CD14-positive monocyte (primary cell): ENCODE results near the gene GPSM3. TPM values are rescaled to one million over a fixed set of nuclear protein-coding genes. Genes with fewer than 3 reads are reported as not detected.

ENCODE experiments used
- DNase-seq, 3 donors: peaks; one replicate each; pipeline ENCODE4 v3.0.0-alpha.2; 2011 to 2022
- H2AFZ ChIP-seq: 2 replicates; pipeline ENCODE4 v1.6.0; 2012; ENCODE audit warnings: mild to moderate bottlenecking, low read depth, low read length, inconsistent platforms; ENCODE audit not compliant: insufficient read depth, poor library complexity, severe bottlenecking
- H3K27ac ChIP-seq, 2 donors: 1 replicate in 1 of 2; 2 replicates in 1 of 2; pipeline ENCODE4 v1.5.1; 2012 to 2013; ENCODE audit warnings: low read length in 2 of 2, control low read depth in 1 of 2, inconsistent platforms in 1 of 2, low read depth in 1 of 2, mild to moderate bottlenecking in 1 of 2
- H3K27me3 ChIP-seq, 2 donors: one replicate each; pipeline versions ENCODE4 v1.6.0 to v1.6.1; 2011 to 2013; ENCODE audit warnings: low read length in 2 of 2; ENCODE audit not compliant: control insufficient read depth in 2 of 2, insufficient read depth in 2 of 2
- H3K36me3 ChIP-seq, 2 donors: replicated peaks in 1 of 2; 1 replicate in 1 of 2; 2 replicates in 1 of 2; pipeline versions ENCODE4 v1.5.1 to v1.6.1; 2012 to 2013; ENCODE audit warnings: low read length in 2 of 2, control low read depth in 1 of 2, inconsistent platforms in 1 of 2, mild to moderate bottlenecking in 1 of 2; ENCODE audit not compliant: insufficient read depth in 2 of 2, control insufficient read depth in 1 of 2
- H3K4me1 ChIP-seq, 2 donors: 1 replicate in 1 of 2; 2 replicates in 1 of 2; pipeline versions ENCODE4 v1.5.1 to v1.6.1; 2012 to 2013; ENCODE audit warnings: low read length in 2 of 2, control low read depth in 1 of 2, inconsistent platforms in 1 of 2, mild to moderate bottlenecking in 1 of 2, moderate library complexity in 1 of 2; ENCODE audit not compliant: insufficient read depth in 2 of 2, control insufficient read depth in 1 of 2
- H3K4me2 ChIP-seq: replicated peaks from 2 replicates; pipeline ENCODE3; 2012; ENCODE audit warnings: low read length, moderate library complexity, mild to moderate bottlenecking; ENCODE audit not compliant: poor library complexity, severe bottlenecking; ENCODE audit errors: extremely low read depth
- H3K4me3 ChIP-seq, 3 experiments: fragments of 200-600 bp in 1 of 3; sonication (generic) in 1 of 3; replicated peaks in 1 of 3; 1 replicate in 2 of 3; 2 replicates in 1 of 3; pipeline ENCODE4 v1.5.1; 2011 to 2013; ENCODE audit warnings: low read length in 3 of 3, mild to moderate bottlenecking in 3 of 3, control low read depth in 2 of 3, low read depth in 2 of 3, inconsistent platforms in 1 of 3, moderate library complexity in 1 of 3
- H3K79me2 ChIP-seq: 2 replicates; pipeline ENCODE4 v1.6.0; 2012; ENCODE audit warnings: mild to moderate bottlenecking, control low read depth, inconsistent platforms, low read length, moderate library complexity; ENCODE audit not compliant: insufficient read depth
- H3K9ac ChIP-seq: 2 replicates; pipeline ENCODE4 v1.6.0; 2017; ENCODE audit warnings: low read length, mild to moderate bottlenecking; ENCODE audit not compliant: insufficient read depth, poor library complexity, severe bottlenecking
- H3K9me3 ChIP-seq, 2 donors: replicated peaks in 1 of 2; 1 replicate in 1 of 2; 2 replicates in 1 of 2; pipeline versions ENCODE4 v1.5.1 to v1.6.1; 2012 to 2013; ENCODE audit warnings: low read length in 2 of 2, control low read depth in 1 of 2; ENCODE audit not compliant: control insufficient read depth in 1 of 2, insufficient read depth in 1 of 2
- H4K20me1 ChIP-seq: 2 replicates; pipeline ENCODE4 v1.6.0; 2012; ENCODE audit warnings: mild to moderate bottlenecking, low read length, control low read depth, moderate library complexity; ENCODE audit not compliant: insufficient read depth
- H3K27ac Mint-ChIP-seq, 7 donors: one replicate each; pipeline ENCODE4 v1.8.0; 2020; ENCODE audit warnings: mild to moderate bottlenecking in 7 of 7, mixed read lengths in 7 of 7, moderate library complexity in 6 of 7, inconsistent platforms in 2 of 7
- H3K27me3 Mint-ChIP-seq, 3 donors: one replicate each; pipeline ENCODE4 v1.8.0; 2021 to 2022; ENCODE audit warnings: low read depth in 3 of 3, mild to moderate bottlenecking in 3 of 3, mixed read lengths in 3 of 3, moderate library complexity in 3 of 3, inconsistent platforms in 1 of 3
- H3K36me3 Mint-ChIP-seq, 2 donors: one replicate each; pipeline ENCODE4 v1.8.0; 2020; ENCODE audit warnings: mixed read lengths in 2 of 2, inconsistent platforms in 1 of 2, mild to moderate bottlenecking in 1 of 2
- H3K4me1 Mint-ChIP-seq: one replicate; pipeline ENCODE4 v1.8.0; 2020; ENCODE audit warnings: mild to moderate bottlenecking, mixed read lengths
- H3K4me3 Mint-ChIP-seq, 2 donors: one replicate each; pipeline ENCODE4 v1.8.0; 2020; ENCODE audit warnings: mild to moderate bottlenecking in 2 of 2, mixed read lengths in 2 of 2, moderate library complexity in 1 of 2
- H3K9me3 Mint-ChIP-seq, 7 donors: one replicate each; pipeline ENCODE4 v1.8.0; 2020 to 2022; ENCODE audit warnings: mixed read lengths in 7 of 7, mild to moderate bottlenecking in 6 of 7, moderate library complexity in 6 of 7, inconsistent platforms in 2 of 7
- WGBS: methylation state at CpG from one replicate; pipeline ENCODE4 v1.1.5; 2013; ENCODE audit warnings: missing lambda C conversion rate; ENCODE audit not compliant: insufficient coverage; 5-methylcytosine and 5-hydroxymethylcytosine counted together
- intact Hi-C, 2 donors: fragments of 100-400 bp; cut with micrococcal nuclease; formaldehyde crosslinking; loops; one replicate each; pipeline versions ENCODE4 v1.15.0 to v1.15.1; 2023
- polyA plus RNA-seq, 3 donors: library from polyadenylated mRNA; depleted of rRNA in 1 of 3; unstranded in 2 of 3; stranded (reverse) in 1 of 3; fragments of 300-500 nt in 2 of 3; fragments of >200 nt in 1 of 3; fragmentation: Illumina TruSeq in 2 of 3; gene quantifications; 1 replicate in 2 of 3; 2 replicates in 1 of 3; pipeline ENCODE4 v1.2.3, GENCODE V29; 2012 to 2021
- TF ChIP-seq, protein P1 (sequence below): fragments of 200-600 bp; IDR thresholded peaks from one replicate; pipeline ENCODE4 v1.8.0; 2022; ENCODE audit warnings: antibody characterized with exemption, mild to moderate bottlenecking

GPSM3 gene
- polyA plus RNA-seq, 3 donors: 86.1 to 340 (median 101) TPM

DNA sequence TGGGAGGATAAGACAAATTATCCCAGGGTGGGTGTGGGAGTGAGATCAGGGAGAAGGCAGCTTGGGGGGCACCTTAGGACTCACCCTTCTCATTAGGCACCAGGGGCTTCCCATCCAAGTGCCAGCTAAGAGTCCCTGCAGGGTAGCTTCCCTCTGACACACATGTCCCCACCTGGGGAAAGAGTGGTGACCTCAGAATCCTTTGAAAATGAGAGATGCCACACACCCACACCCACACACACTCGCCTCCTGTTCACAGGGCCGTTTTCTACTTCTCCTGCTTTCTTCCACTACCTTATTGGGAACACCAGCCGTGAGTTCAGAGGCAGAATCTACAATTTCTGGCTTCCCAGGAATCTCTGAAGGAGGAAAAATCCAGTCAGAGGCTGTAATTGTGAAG, 9.4 kb downstream of the GPSM3 start:
- Histone ChIP-seq H3K9me3 (no peaks in the 10 kb centered on the region), H3K9ac (no peak overlapping the region), H3K4me2 (no peak overlapping the region), H3K4me1 (peaks cover 54 to 61% of the 10 kb centered on the region in 2 donors), H3K27ac (peak overlapping the region; percentile 11 to 62), H3K4me3 (no peak overlapping the region), H4K20me1 (peaks cover 7% of the 10 kb centered on the region), H3K36me3 (peaks cover 55 to 71% of the 10 kb centered on the region in 2 donors), H3K79me2 (peaks cover 64% of the 10 kb centered on the region), H3K27me3 (no peaks in the 10 kb centered on the region), H2AFZ (no peak overlapping the region)
- peaks cover 0 to 3% (median 2%) of the 10 kb centered on the region in 3 donors for H3K27me3 Mint-ChIP-seq
- WGBS: no CpG with 5 or more reads among the region's 3 CpGs
- no peak overlapping the region for H3K4me3 Mint-ChIP-seq
- H3K27ac Mint-ChIP-seq: peak overlapping the region in 3 of 7 donors; percentile 77 to 84 (median 78)
- no peak for DNase-seq
- no peaks in the 10 kb centered on the region for H3K9me3 Mint-ChIP-seq
- H3K36me3 Mint-ChIP-seq: peaks cover 58 to 71% of the 10 kb centered on the region in 2 donors
- H3K4me1 Mint-ChIP-seq: peaks cover 72% of the 10 kb centered on the region
- intact Hi-C loops: no loop called here
- TF ChIP-seq, protein P1, sequence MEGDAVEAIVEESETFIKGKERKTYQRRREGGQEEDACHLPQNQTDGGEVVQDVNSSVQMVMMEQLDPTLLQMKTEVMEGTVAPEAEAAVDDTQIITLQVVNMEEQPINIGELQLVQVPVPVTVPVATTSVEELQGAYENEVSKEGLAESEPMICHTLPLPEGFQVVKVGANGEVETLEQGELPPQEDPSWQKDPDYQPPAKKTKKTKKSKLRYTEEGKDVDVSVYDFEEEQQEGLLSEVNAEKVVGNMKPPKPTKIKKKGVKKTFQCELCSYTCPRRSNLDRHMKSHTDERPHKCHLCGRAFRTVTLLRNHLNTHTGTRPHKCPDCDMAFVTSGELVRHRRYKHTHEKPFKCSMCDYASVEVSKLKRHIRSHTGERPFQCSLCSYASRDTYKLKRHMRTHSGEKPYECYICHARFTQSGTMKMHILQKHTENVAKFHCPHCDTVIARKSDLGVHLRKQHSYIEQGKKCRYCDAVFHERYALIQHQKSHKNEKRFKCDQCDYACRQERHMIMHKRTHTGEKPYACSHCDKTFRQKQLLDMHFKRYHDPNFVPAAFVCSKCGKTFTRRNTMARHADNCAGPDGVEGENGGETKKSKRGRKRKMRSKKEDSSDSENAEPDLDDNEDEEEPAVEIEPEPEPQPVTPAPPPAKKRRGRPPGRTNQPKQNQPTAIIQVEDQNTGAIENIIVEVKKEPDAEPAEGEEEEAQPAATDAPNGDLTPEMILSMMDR: no peak

DNA sequence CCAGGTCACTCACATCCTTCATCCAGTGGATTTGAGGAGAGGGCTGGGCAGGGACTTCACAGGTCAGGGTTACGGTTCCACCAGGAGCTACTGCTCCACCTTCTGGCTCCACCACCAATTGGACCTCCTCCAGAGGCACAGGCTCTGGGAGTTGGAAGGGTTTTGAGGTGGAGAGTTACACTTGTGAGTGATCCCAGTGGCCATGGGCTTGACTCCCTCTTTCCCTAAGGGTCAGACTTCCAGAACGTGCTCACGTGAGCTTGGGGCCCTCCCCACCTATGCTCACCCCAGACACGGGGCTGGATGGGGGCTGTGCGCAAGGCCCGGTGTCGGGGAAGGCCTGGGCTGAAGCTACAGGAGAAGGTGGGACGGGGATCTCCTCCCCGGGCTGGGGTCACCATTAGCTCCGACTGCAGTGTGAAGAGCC, 9.9 kb downstream of the GPSM3 start:
- peaks cover 2% of the 10 kb centered on the region for H4K20me1 ChIP-seq
- peaks cover 69% of the 10 kb centered on the region for H3K4me1 Mint-ChIP-seq
- H3K4me3 ChIP-seq: no peak overlapping the region
- no peaks in the 10 kb centered on the region for H3K9me3 ChIP-seq
- H3K9me3 Mint-ChIP-seq: no peaks in the 10 kb centered on the region
- H3K4me3 Mint-ChIP-seq: no peak overlapping the region
- no peak for DNase-seq
- H3K36me3 ChIP-seq: peaks cover 50 to 66% of the 10 kb centered on the region in 2 donors
- H3K4me2 ChIP-seq: no peak overlapping the region
- H3K27me3 Mint-ChIP-seq: peaks cover 0 to 3% (median 2%) of the 10 kb centered on the region in 3 donors
- H2AFZ ChIP-seq: no peak overlapping the region
- 92% methylated on average over 4 of the region's 10 CpGs for WGBS
- H3K9ac ChIP-seq: no peak overlapping the region
- H3K27me3 ChIP-seq: no peaks in the 10 kb centered on the region
- intact Hi-C loops: no loop called here
- H3K4me1 ChIP-seq: peaks cover 49 to 58% of the 10 kb centered on the region in 2 donors
- peaks cover 54 to 66% of the 10 kb centered on the region in 2 donors for H3K36me3 Mint-ChIP-seq
- peaks cover 59% of the 10 kb centered on the region for H3K79me2 ChIP-seq
- TF ChIP-seq, protein P1: no peak
- peak overlapping the region; percentile 49 to 84 (median 77) for H3K27ac Mint-ChIP-seq
- H3K27ac ChIP-seq: peak overlapping the region; percentile 27 to 62
